K562 (cell line): Measurements from ENCODE around the gene NHS. TPM values are rescaled to one million over a fixed set of nuclear protein-coding genes. Genes with fewer than 3 reads are reported as not detected.

ENCODE experiments used
- ATAC-seq: fragments of 200-7000 bp; cut with Tn5 transposase; 3 replicates; pipeline ENCODE4 v1.9.1; 2020; ENCODE audit warnings: moderate library complexity
- BruUV-seq: library from RNA; stranded (reverse); fragments of 400-500 nt; replicated peaks from 2 replicates; lab custom pipeline; 2021; lab: Mats Ljungman, UMichigan
- CTCF ChIA-PET: fragments of 300-600 bp; formaldehyde crosslinking; extraction: SDS; loops from one replicate; lab custom pipeline; 2021; ENCODE audit warnings: low intra/inter-chr PET ratio; lab: Yijun Ruan, JAX
- POLR2A ChIA-PET: fragments of 300-600, 350-650 bp; sonication (Branson Sonifier 250); formaldehyde crosslinking; extraction: SDS; loops from one replicate; lab custom pipeline; 2021; ENCODE audit warnings: antibody characterized with exemption, inconsistent platforms; lab: Yijun Ruan, JAX
- DNase-seq, 4 experiments: peaks; one replicate each; pipeline versions ENCODE4 v3.0.0 to v3.0.0-alpha.2; 2011 to 2018; ENCODE audit warnings: low spot score in 3 of 4, mixed read lengths in 3 of 4; ENCODE audit errors: extremely low read depth in 1 of 4
- FAIRE-seq: peaks from 2 replicates; lab custom pipeline; 2011; peaks lifted over from hg19 to GRCh38; lab: Jason Lieb, UNC
- H2AFZ ChIP-seq: 2 replicates; pipeline ENCODE4 v1.6.0; 2011; ENCODE audit warnings: low read depth, low read length, control low read depth, inconsistent platforms
- H3K27ac ChIP-seq: fragments of 200-600 bp; 3 replicates; pipeline ENCODE4 v1.8.0; 2011; ENCODE audit warnings: low read depth, mild to moderate bottlenecking, control low read depth, inconsistent platforms, low read length, moderate library complexity, mixed read lengths; ENCODE audit errors: extremely low read depth
- H3K27me3 ChIP-seq, 2 experiments: fragments of 300-600 bp in 1 of 2; 2 replicates in 1 of 2; 3 replicates in 1 of 2; pipeline versions ENCODE4 v1.6.0 to v1.8.0; 2011; ENCODE audit warnings: inconsistent platforms in 2 of 2, low read length in 2 of 2, mild to moderate bottlenecking in 1 of 2, mixed read lengths in 1 of 2, moderate library complexity in 1 of 2; ENCODE audit not compliant: control insufficient read depth in 2 of 2, insufficient read depth in 2 of 2
- H3K36me3 ChIP-seq: fragments of 300-600 bp; 3 replicates; pipeline ENCODE4 v1.8.0; 2011; ENCODE audit warnings: mild to moderate bottlenecking, low read length, inconsistent platforms; ENCODE audit not compliant: control insufficient read depth, insufficient read depth
- H3K4me1 ChIP-seq, 2 experiments: fragments of 200-600 bp in 1 of 2; replicated peaks in 1 of 2; 2 replicates in 1 of 2; 3 replicates in 1 of 2; pipeline versions ENCODE4 v1.5.1 to v1.8.0; 2011; ENCODE audit warnings: inconsistent platforms in 2 of 2, low read length in 2 of 2, mild to moderate bottlenecking in 1 of 2, mixed read lengths in 1 of 2, moderate library complexity in 1 of 2; ENCODE audit not compliant: control insufficient read depth in 2 of 2, insufficient read depth in 2 of 2
- H3K4me2 ChIP-seq: 2 replicates; pipeline ENCODE4 v1.6.1; 2011; ENCODE audit warnings: low read length, control low read depth, inconsistent platforms, mixed read lengths; ENCODE audit not compliant: insufficient read depth
- H3K4me3 ChIP-seq: fragments of 200-600 bp; sonication (generic), shearing (Covaris generic); 2 replicates; pipeline ENCODE4 v1.5.1; 2016; ENCODE audit warnings: control low read depth, inconsistent platforms
- H3K79me2 ChIP-seq: fragments of 200-600 bp; 3 replicates; pipeline ENCODE4 v1.8.0; 2011; ENCODE audit warnings: low read length, inconsistent platforms; ENCODE audit not compliant: control insufficient read depth, insufficient read depth
- H3K9ac ChIP-seq, 2 experiments: 2 replicates each; pipeline versions ENCODE4 v1.6.0 to v1.6.1; 2011; ENCODE audit warnings: low read depth in 2 of 2, low read length in 2 of 2, control low read depth in 1 of 2, inconsistent platforms in 1 of 2, mild to moderate bottlenecking in 1 of 2, mixed read lengths in 1 of 2; ENCODE audit not compliant: insufficient read depth in 1 of 2
- H3K9me1 ChIP-seq: one replicate; pipeline ENCODE4 v1.6.0; 2011; ENCODE audit warnings: inconsistent platforms, mild to moderate bottlenecking, low read length, moderate library complexity; ENCODE audit not compliant: control insufficient read depth, insufficient read depth
- H3K9me3 ChIP-seq: replicated peaks from 2 replicates; pipeline ENCODE4 v1.5.1; 2011; ENCODE audit warnings: low read depth, low read length, inconsistent platforms; ENCODE audit not compliant: control insufficient read depth, insufficient read depth
- H4K20me1 ChIP-seq: replicated peaks from 2 replicates; pipeline ENCODE4 v1.6.1; 2011; ENCODE audit warnings: low read length, inconsistent platforms, mixed read lengths; ENCODE audit not compliant: control insufficient read depth, insufficient read depth
- CTCFL ChIP-seq: IDR thresholded peaks from 2 replicates; pipeline ENCODE4 v1.6.1; 2011; ENCODE audit warnings: borderline replicate concordance, low read depth, mild to moderate bottlenecking, moderate library complexity, low read length; ENCODE audit not compliant: insufficient read depth, poor library complexity, severe bottlenecking
- E4F1 ChIP-seq: fragments of 250-450 bp; sonication (Bioruptor Pico); IDR thresholded peaks from 2 replicates; pipeline ENCODE4 v1.5.0; 2021; ENCODE audit warnings: mild to moderate bottlenecking, borderline replicate concordance
- ETS2 ChIP-seq: IDR thresholded peaks from 2 replicates; pipeline ENCODE4 v1.6.1; 2016; ENCODE audit warnings: borderline replicate concordance, missing genetic modification characterization, mild to moderate bottlenecking, moderate library complexity, missing compliant biosample characterization; ENCODE audit not compliant: poor library complexity, severe bottlenecking
- HDAC2 ChIP-seq: fragments of 450-650 bp; IDR thresholded peaks from 2 replicates; pipeline ENCODE4 v1.6.1; 2016; ENCODE audit warnings: mild to moderate bottlenecking
- POLR2B ChIP-seq: fragments of 450-650 bp; IDR thresholded peaks from 2 replicates; pipeline ENCODE4 v1.6.1; 2018; ENCODE audit warnings: low read depth; ENCODE audit not compliant: partially characterized antibody
- RCOR1 ChIP-seq, 2 experiments: IDR thresholded peaks; 2 replicates each; pipeline ENCODE4 v1.6.1; 2012; ENCODE audit warnings: low read depth in 2 of 2, low read length in 2 of 2, borderline replicate concordance in 1 of 2, improper control_type of control experiment in 1 of 2
- RFX7 ChIP-seq: fragments of 250-450 bp; sonication (Bioruptor Pico); IDR thresholded peaks from 2 replicates; pipeline ENCODE4 v1.5.1; 2021; ENCODE audit warnings: mild to moderate bottlenecking
- UBTF ChIP-seq, 2 experiments: IDR thresholded peaks; 2 replicates each; pipeline ENCODE4 v1.6.1; 2012; ENCODE audit warnings: improper control_type of control experiment in 2 of 2, low read depth in 2 of 2, low read length in 2 of 2, borderline replicate concordance in 1 of 2
- ZBTB12 ChIP-seq: fragments of 250-450 bp; sonication (Bioruptor Pico); IDR thresholded peaks from 2 replicates; pipeline ENCODE4 v1.4.0; 2020
- ZNF124 ChIP-seq: sonication (generic); formaldehyde crosslinking; IDR thresholded peaks from 2 replicates; pipeline ENCODE4 v1.8.1; 2022; ENCODE audit warnings: missing genetic modification reagents
- ZNF511 ChIP-seq: sonication (generic); formaldehyde crosslinking; IDR thresholded peaks from 2 replicates; pipeline ENCODE4 v1.8.0; 2022; ENCODE audit warnings: mild to moderate bottlenecking, missing genetic modification reagents
- ZNF785 ChIP-seq: fragments of 250-450 bp; sonication (Bioruptor Pico); IDR thresholded peaks from 2 replicates; pipeline ENCODE4 v1.4.0; 2020; ENCODE audit warnings: mild to moderate bottlenecking
- WGBS: fragments of 100-300 bp; shearing (Covaris generic); methylation state at CpG from one replicate; pipeline ENCODE4 v1.1.6; 2016; ENCODE audit warnings: low coverage, mixed read lengths; ENCODE audit not compliant: insufficient coverage; ENCODE audit errors: missing lambda C conversion rate; 5-methylcytosine and 5-hydroxymethylcytosine counted together
- in situ Hi-C: fragments of 300-500 bp; cut with MboI; formaldehyde crosslinking; loops from 4 replicates; pipeline ENCODE4 v1.15.0; 2018; ENCODE audit warnings: inconsistent platforms, mixed read lengths
- intact Hi-C: fragments of 100-400 bp; cut with micrococcal nuclease; formaldehyde crosslinking; loops from 2 replicates; pipeline ENCODE4 v1.14.2; 2022
- polyA plus RNA-seq, 8 experiments: library from polyadenylated mRNA; depleted of rRNA in 4 of 8; stranded (reverse) in 5 of 8; unstranded in 3 of 8; fragments of >200 nt; fragmentation: Nextera tagmentation in 2 of 8; fragmentation: Illumina TruSeq in 1 of 8; extraction: Ambion mirVana in 2 of 8; extraction: Trizol in 1 of 8; gene quantifications; 2 replicates each; pipeline versions ENCODE4 v1.2.1 to v1.2.3, GENCODE V29; 2011 to 2014; ENCODE audit warnings: inconsistent platforms in 1 of 8, missing spikeins in 1 of 8
- total RNA-seq, 7 experiments: library from RNA; depleted of rRNA in 6 of 7; stranded (reverse); fragments of >200 nt in 6 of 7; fragmentation: Illumina TruSeq in 2 of 7; extraction: Trizol in 2 of 7; gene quantifications; 2 replicates each; pipeline versions ENCODE4 v1.2.1 to v1.2.3, GENCODE V29; 2011 to 2021; ENCODE audit warnings: low replicate concordance in 1 of 7

NHS gene
- total and polyA plus RNA-seq, 9 of the 15 experiments (the other 6 are each of a cell fraction or from before 2014, with no cell fraction given), result 0.02 TPM; not detected in 8

- TF ChIP-seq UBTF (IDR thresholded peaks at IDR 0.05; ENCODE audit: borderline replicate concordance in 1 of 2, low read depth in 2 of 2, low read length in 2 of 2), result no peak
- TF ChIP-seq RCOR1 (IDR thresholded peaks at IDR 0.05; ENCODE audit: borderline replicate concordance in 1 of 2, low read depth in 2 of 2, low read length in 2 of 2), result no peak
- TF ChIP-seq RFX7, result no peak
- no peak for TF ChIP-seq ZBTB12
These were observed 212.4 kb downstream of the NHS start (continued) for GRCh38 chrX:17587366-17587765.

GRCh38 chrX:17588303-17588702 is 213.3 kb downstream of the NHS start:
- no peak for TF ChIP-seq HDAC2
- no peak for TF ChIP-seq ZNF124 (CRISPR knock-in tag)
- TF ChIP-seq ZNF785, result no peak
- no peak for TF ChIP-seq CTCFL
- no peak for TF ChIP-seq E4F1
- TF ChIP-seq ZNF511 (CRISPR knock-in tag), result no peak
- no peak for TF ChIP-seq POLR2B
- no peak for TF ChIP-seq ETS2 (tag)
- Histone ChIP-seq H3K27ac (no peak overlapping the region), H2AFZ (no peak overlapping the region), H3K4me2 (no peak overlapping the region), H3K4me3 (no peak overlapping the region), H3K9me1 (no peaks in the 10 kb centered on the region), H3K79me2 (no peaks in the 10 kb centered on the region), H4K20me1 (no peaks in the 10 kb centered on the region), H3K27me3 (no peaks in the 10 kb centered on the region), H3K4me1 (no peaks in the 10 kb centered on the region), H3K36me3 (no peaks in the 10 kb centered on the region), H3K9ac (no peak overlapping the region), H3K9me3 (no peaks in the 10 kb centered on the region)
- 0% methylated on average over 3 of the region's 3 CpGs for WGBS
- DNase-seq (no peak), ATAC-seq (no peak), FAIRE-seq (no peak)
- ChIA-PET POLR2A (no interaction called here), CTCF (no interaction called here)
- in situ Hi-C loops (no loop called here), intact Hi-C loops (no loop called here)
- no TSS peak for BruUV-seq
